ENCODE results near the gene MARCHF10. TPM values are rescaled to one million over a fixed set of nuclear protein-coding genes. Genes with fewer than 3 reads are reported as not detected.

Gene MARCHF10
- total RNA-seq, 2 experiments from 2014 or later, result not detected

- no peaks in the 10 kb centered on the region for H3K27me3 Mint-ChIP-seq
- H3K4me3 Mint-ChIP-seq, result no peak overlapping the region
- no peaks in the 10 kb centered on the region for H3K36me3 ChIP-seq (ENCODE audit: insufficient read depth, low read length)
- H3K27me3 ChIP-seq (ENCODE audit: control insufficient read depth in 1 of 2, insufficient read depth in 2 of 2, low read length in 2 of 2), result no peaks in the 10 kb centered on the region
- no peak for DNase-seq
- no peak overlapping the region for H3K27ac ChIP-seq (ENCODE audit: low read depth in 1 of 2, low read length in 2 of 2)
- no peak for TF ChIP-seq CTCF (IDR thresholded peaks at IDR 0.05)
- H3K27ac Mint-ChIP-seq, result no peak overlapping the region
- ChIA-PET POLR2A (no interaction called here), CTCF (no interaction called here)
- no peak overlapping the region for H3K4me3 ChIP-seq (ENCODE audit: low read length)
- H3K9me3 Mint-ChIP-seq, result no peaks in the 10 kb centered on the region
- no peaks in the 10 kb centered on the region for H3K4me1 Mint-ChIP-seq (ENCODE audit: low read depth)
- H3K36me3 Mint-ChIP-seq (ENCODE audit: low read depth), result no peaks in the 10 kb centered on the region
- no peaks in the 10 kb centered on the region for H3K4me1 ChIP-seq (ENCODE audit: insufficient read depth, low read length)
- no peaks in the 10 kb centered on the region for H3K9me3 ChIP-seq (ENCODE audit: control insufficient read depth in 1 of 2, insufficient read depth in 1 of 2, low read length in 2 of 2)
- no peak for ATAC-seq (ENCODE audit: poor library complexity)
- intact Hi-C loops (cut with DNase I, micrococcal nuclease), result no loop called here
Measured at GRCh38 chr17:62674363-62674739, 133.8 kb downstream of the MARCHF10 start.

- H3K36me3 Mint-ChIP-seq (ENCODE audit: low read depth), result no peaks in the 10 kb centered on the region
- H3K9me3 ChIP-seq (ENCODE audit: control insufficient read depth in 1 of 2, insufficient read depth in 1 of 2, low read length in 2 of 2), result no peaks in the 10 kb centered on the region
- no peak overlapping the region for H3K4me3 Mint-ChIP-seq
- no peaks in the 10 kb centered on the region for H3K36me3 ChIP-seq (ENCODE audit: insufficient read depth, low read length)
- H3K27me3 Mint-ChIP-seq, result no peaks in the 10 kb centered on the region
- H3K27ac ChIP-seq (ENCODE audit: low read depth in 1 of 2, low read length in 2 of 2), result no peak overlapping the region
- no peaks in the 10 kb centered on the region for H3K27me3 ChIP-seq (ENCODE audit: control insufficient read depth in 1 of 2, insufficient read depth in 2 of 2, low read length in 2 of 2)
- POLR2A ChIA-PET, result no interaction called here
- H3K27ac Mint-ChIP-seq, result no peak overlapping the region
- ATAC-seq (ENCODE audit: poor library complexity), result no peak
- H3K4me1 ChIP-seq (ENCODE audit: insufficient read depth, low read length), result no peaks in the 10 kb centered on the region
- no peaks in the 10 kb centered on the region for H3K9me3 Mint-ChIP-seq
- no peak overlapping the region for H3K4me3 ChIP-seq (ENCODE audit: low read length)
- no peaks in the 10 kb centered on the region for H3K4me1 Mint-ChIP-seq (ENCODE audit: low read depth)
- intact Hi-C loops (cut with DNase I, micrococcal nuclease), result no loop called here
- no peak for DNase-seq
- CTCF ChIA-PET, result interaction anchor here (2.0 kb wide), 1 partner anchor 733 kb away, joined by 14 read pairs; no protein-coding TSS in a partner anchor
- TF ChIP-seq CTCF (IDR thresholded peaks at IDR 0.05), result no peak
Measured at GRCh38 chr17:62673614-62674362, 134.3 kb downstream of the MARCHF10 start.

- H3K9me3 Mint-ChIP-seq, result no peaks in the 10 kb centered on the region
- no peaks in the 10 kb centered on the region for H3K4me1 Mint-ChIP-seq (ENCODE audit: low read depth)
- ATAC-seq (ENCODE audit: poor library complexity) (no peak), DNase-seq (no peak)
- intact Hi-C loops (cut with DNase I, micrococcal nuclease), result loop anchor here in 1 of 2 experiments (1.0 kb wide), 1 partner anchor 733 kb away; no protein-coding TSS in a partner anchor
- Histone ChIP-seq H3K27ac (ENCODE audit: low read depth in 1 of 2, low read length in 2 of 2) (no peak overlapping the region), H3K27me3 (ENCODE audit: control insufficient read depth in 1 of 2, insufficient read depth in 2 of 2, low read length in 2 of 2) (no peaks in the 10 kb centered on the region), H3K9me3 (ENCODE audit: control insufficient read depth in 1 of 2, insufficient read depth in 1 of 2, low read length in 2 of 2) (no peaks in the 10 kb centered on the region), H3K4me3 (ENCODE audit: low read length) (no peak overlapping the region), H3K36me3 (ENCODE audit: insufficient read depth, low read length) (no peaks in the 10 kb centered on the region), H3K4me1 (ENCODE audit: insufficient read depth, low read length) (no peaks in the 10 kb centered on the region)
- no peaks in the 10 kb centered on the region for H3K36me3 Mint-ChIP-seq (ENCODE audit: low read depth)
- POLR2A ChIA-PET, result no interaction called here
- H3K4me3 Mint-ChIP-seq, result no peak overlapping the region
- TF ChIP-seq CTCF (IDR thresholded peaks at IDR 0.05), result no peak
- no peak overlapping the region for H3K27ac Mint-ChIP-seq
- CTCF ChIA-PET, result interaction anchor here (1.3 to 2.0 kb wide), 2 partner anchors 731 to 734 kb away, joined by 3 to 14 read pairs; no protein-coding TSS in a partner anchor
- no peaks in the 10 kb centered on the region for H3K27me3 Mint-ChIP-seq
Measured at GRCh38 chr17:62672957-62673356, 135.2 kb downstream of the MARCHF10 start.
